HepG2 (cell line): ENCODE data around the gene EPB41L2. TPM values are rescaled to one million over a fixed set of nuclear protein-coding genes. Genes with fewer than 3 reads are reported as not detected.
A peak's percentile ranks its signal among the peaks of the same experiment; 100 is the strongest.

Source experiments
- GATA4 ChIP-seq: sonication (generic); IDR thresholded peaks from 2 replicates; pipeline ENCODE4 v1.6.1; 2016; ENCODE audit warnings: antibody characterized with exemption, low read depth, borderline replicate concordance
- GFI1 ChIP-seq: sonication (generic); formaldehyde crosslinking; IDR thresholded peaks from 2 replicates; pipeline ENCODE4 v1.5.0; 2020; ENCODE audit warnings: missing genetic modification reagents, mild to moderate bottlenecking, borderline replicate concordance
- HMGXB4 ChIP-seq, 2 experiments: sonication (generic) in 1 of 2; formaldehyde crosslinking in 1 of 2; IDR thresholded peaks; 2 replicates each; pipeline versions ENCODE4 v1.4.0 to v1.6.1; 2018 to 2020; ENCODE audit warnings: missing genetic modification reagents in 2 of 2, borderline replicate concordance in 1 of 2, low read depth in 1 of 2, mild to moderate bottlenecking in 1 of 2, missing biosample characterization in 1 of 2
- ISX ChIP-seq: sonication (generic); formaldehyde crosslinking; conservative IDR thresholded peaks from 2 replicates; pipeline ENCODE4 v1.5.0; 2020; ENCODE audit warnings: missing genetic modification reagents
- MNT ChIP-seq: fragments of 450-650 bp; IDR thresholded peaks from 2 replicates; pipeline ENCODE4 v1.6.1; 2016
- MXD4 ChIP-seq: IDR thresholded peaks from 2 replicates; pipeline ENCODE4 v1.6.1; 2016; ENCODE audit warnings: mild to moderate bottlenecking, missing biosample characterization, missing genetic modification reagents
- MYC ChIP-seq: sonication (generic); formaldehyde crosslinking; IDR thresholded peaks from 2 replicates; pipeline ENCODE4 v1.9.0; 2021; ENCODE audit warnings: missing genetic modification reagents, borderline replicate concordance
- PHF8 ChIP-seq: sonication (generic); formaldehyde crosslinking; IDR thresholded peaks from 2 replicates; pipeline ENCODE4 v1.5.0; 2020; ENCODE audit warnings: missing genetic modification reagents
- RFX5 ChIP-seq: IDR thresholded peaks from 2 replicates; pipeline ENCODE4 v1.6.1; 2011; ENCODE audit warnings: low read depth, low read length, improper control_type of control experiment
- SRSF4 ChIP-seq: fragments of 200-400 bp; formaldehyde crosslinking; IDR thresholded peaks from one replicate; pipeline ENCODE4 v1.6.1; 2018; ENCODE audit warnings: mild to moderate bottlenecking, low read depth, low read length, moderate library complexity; ENCODE audit not compliant: poor library complexity, severe bottlenecking
- THAP7 ChIP-seq: sonication (generic); formaldehyde crosslinking; IDR thresholded peaks from 2 replicates; pipeline ENCODE4 v1.8.1; 2023; ENCODE audit warnings: mild to moderate bottlenecking, missing genetic modification reagents
- ZBTB21 ChIP-seq: sonication (generic); formaldehyde crosslinking; IDR thresholded peaks from 2 replicates; pipeline ENCODE4 v1.4.0; 2020; ENCODE audit warnings: missing genetic modification reagents
- ZBTB26 ChIP-seq: IDR thresholded peaks from 2 replicates; pipeline ENCODE4 v1.6.1; 2016; ENCODE audit warnings: missing compliant biosample characterization, missing genetic modification reagents, borderline replicate concordance
- ZBTB33 ChIP-seq: sonication (generic); formaldehyde crosslinking; IDR thresholded peaks from 2 replicates; pipeline ENCODE4 v1.4.0; 2020; ENCODE audit warnings: missing genetic modification reagents
- ZNF276 ChIP-seq: sonication (generic); formaldehyde crosslinking; IDR thresholded peaks from 2 replicates; pipeline ENCODE4 v1.4.0; 2020; ENCODE audit warnings: mild to moderate bottlenecking, low read depth, missing genetic modification reagents
- ZNF335 ChIP-seq: sonication (generic); formaldehyde crosslinking; IDR thresholded peaks from 2 replicates; pipeline ENCODE4 v1.4.0; 2020; ENCODE audit warnings: missing genetic modification reagents
- ZNF383 ChIP-seq: sonication (generic); formaldehyde crosslinking; IDR thresholded peaks from 2 replicates; pipeline ENCODE4 v1.4.0; 2020; ENCODE audit warnings: missing genetic modification reagents, mild to moderate bottlenecking, borderline replicate concordance
- polyA plus RNA-seq, 8 experiments: library from polyadenylated mRNA; depleted of rRNA in 3 of 8; stranded (reverse) in 7 of 8; unstranded in 1 of 8; fragments of >200 nt; fragmentation: Illumina TruSeq in 4 of 8; extraction: Trizol in 4 of 8; gene quantifications; 2 replicates each; pipeline versions ENCODE4 v1.2.1 to v1.2.3, GENCODE V29; 2011 to 2016; ENCODE audit warnings: low read depth in 4 of 8, missing spikeins in 1 of 8, mixed read lengths in 1 of 8; ENCODE audit not compliant: insufficient read depth in 1 of 8
- total RNA-seq, 5 experiments: library from RNA; depleted of rRNA; stranded (reverse); fragments of >200 nt; fragmentation: Illumina TruSeq; extraction: Trizol; gene quantifications; 2 replicates each; pipeline ENCODE4 v1.2.3, GENCODE V29; 2016; ENCODE audit warnings: low read depth in 1 of 5

The EPB41L2 gene
- total and polyA plus RNA-seq, 2 of the 13 experiments (the other 11 are each of a cell fraction or from before 2014, with no cell fraction given), result 41.7 to 56.4 TPM

GRCh38 chr6:130826442-130827246 lies 236.4 kb downstream of the EPB41L2 start (continued):
- TF ChIP-seq ZNF276 (CRISPR knock-in tag), result no peak
- no peak for TF ChIP-seq GFI1 (CRISPR knock-in tag)
- no peak for TF ChIP-seq MNT
- TF ChIP-seq ZBTB33 (CRISPR knock-in tag), result no peak
- no peak for TF ChIP-seq ZBTB26
- TF ChIP-seq ZNF383 (CRISPR knock-in tag), result 0 out of 2 replicates have a peak, but pooled peaks have one; percentile 34
- TF ChIP-seq ISX (CRISPR knock-in tag), result no peak
- TF ChIP-seq THAP7 (CRISPR knock-in tag), result no peak
- no peak for TF ChIP-seq HMGXB4 (CRISPR knock-in tag; IDR thresholded peaks at IDR 0.05; ENCODE audit: borderline replicate concordance in 1 of 2, low read depth in 1 of 2)
- no peak for TF ChIP-seq MYC
- TF ChIP-seq ZBTB21, result peak; percentile 57; the same call in 1 of the 2 replicates
- TF ChIP-seq MXD4 (CRISPR knock-in tag), result no peak
- TF ChIP-seq SRSF4, result no peak
- no peak for TF ChIP-seq ZNF335
- TF ChIP-seq RFX5, result no peak
- TF ChIP-seq GATA4, result no peak
- TF ChIP-seq PHF8, result no peak
